Endometrial microvascular endothelial cells (primary cell): ENCODE results near the gene SYNE3. TPM values are rescaled to one million over a fixed set of nuclear protein-coding genes. Genes with fewer than 3 reads are reported as not detected.

Experiments used
- in situ Hi-C: cut with HindIII; loops from 2 replicates; pipeline ENCODE4 v1.10.0; 2017; ENCODE audit warnings: low sequenced_read_pairs, low pct_unique_long_range_greater_than_20kb; ENCODE audit errors: inconsistent ontology term
- total RNA-seq: library from RNA; depleted of rRNA; stranded (reverse); fragments of >200 nt; gene quantifications from one replicate; pipeline ENCODE4 v1.2.3, GENCODE V29; 2015; ENCODE audit errors: inconsistent ontology term

The SYNE3 gene
- total RNA-seq, 1 donor from 2014 or later: 10.2 TPM

DNA sequence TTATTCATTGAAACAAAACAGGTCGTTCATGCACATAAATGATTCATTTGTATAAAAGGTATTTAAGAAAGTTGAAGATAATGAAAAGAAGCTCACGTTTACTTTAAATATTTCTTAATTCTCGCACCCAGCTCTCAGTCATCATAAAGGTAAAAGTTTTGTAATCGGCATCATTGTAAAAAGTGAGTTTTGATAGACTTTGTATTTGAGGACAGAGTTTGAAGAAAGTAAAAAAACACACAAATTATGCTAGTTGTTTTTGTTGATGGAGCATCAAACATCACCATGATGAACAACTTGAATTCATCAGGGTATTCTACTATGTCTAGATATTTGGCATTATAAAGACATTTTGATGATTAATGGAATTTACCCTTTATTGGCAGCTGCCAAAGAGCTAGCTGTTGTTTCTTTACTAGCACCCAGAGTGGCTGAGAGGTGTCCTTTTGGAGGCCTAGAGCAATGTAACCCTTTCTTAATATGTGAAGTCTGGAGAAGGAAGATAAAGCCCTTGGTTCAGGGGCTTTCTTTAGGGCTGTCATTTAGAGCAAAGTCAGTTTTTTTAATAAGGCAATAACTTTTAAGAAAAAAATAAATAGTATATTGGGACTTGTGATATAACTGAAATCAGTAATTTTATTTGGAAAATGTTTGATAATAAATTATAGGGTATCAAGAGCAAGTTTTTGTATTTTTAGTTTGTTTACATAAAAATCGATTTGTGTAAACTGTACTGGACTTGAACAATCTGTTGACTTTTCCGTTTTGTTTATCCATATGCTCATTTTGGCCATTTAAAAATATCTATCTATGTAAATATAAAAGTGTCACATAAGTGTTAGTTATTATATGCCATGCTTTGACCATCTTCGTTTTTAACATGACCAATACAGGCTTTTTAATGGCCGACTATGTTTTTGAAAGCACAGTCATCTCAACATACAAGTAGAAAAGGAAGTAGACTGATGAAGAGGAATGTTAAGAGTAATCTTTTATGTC, 25.8 kb upstream of the SYNE3 start:
- in situ Hi-C loops: no loop called here

- in situ Hi-C loops: no loop called here
These were observed 24.9 kb upstream of the SYNE3 start for GRCh38 chr14:95541346-95541745.

DNA sequence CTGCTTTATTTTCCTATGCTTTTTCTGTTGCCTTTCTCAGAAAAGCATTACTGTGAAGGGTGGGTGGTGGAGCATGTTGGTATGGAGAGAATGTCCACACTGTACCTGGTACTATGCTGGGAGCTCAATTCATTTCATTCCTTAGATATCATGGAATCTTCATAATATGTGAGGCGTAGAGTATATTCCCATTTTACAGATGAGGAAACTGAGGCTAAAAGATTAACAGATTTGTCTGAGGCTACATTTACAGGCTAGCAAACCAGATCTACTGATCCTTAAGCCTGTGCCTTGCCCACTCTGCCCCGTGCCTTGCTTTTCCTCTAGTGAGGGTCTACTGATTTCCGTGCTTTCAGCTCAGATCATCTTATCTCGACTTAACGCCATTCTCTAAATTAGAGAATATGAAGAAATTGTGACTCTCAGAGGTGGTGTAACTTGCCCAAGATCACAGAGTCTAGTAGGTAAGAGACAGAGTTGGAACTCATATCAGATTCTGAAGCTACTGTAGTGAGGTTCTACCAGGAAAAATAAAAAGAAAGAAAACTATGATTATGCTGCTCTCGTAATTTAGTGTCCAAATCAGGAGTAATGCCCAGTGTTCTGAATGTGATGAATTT, 23.9 kb upstream of the SYNE3 start:
- in situ Hi-C loops: no loop called here

- in situ Hi-C loops: no loop called here
These were observed 22.5 kb upstream of the SYNE3 start for GRCh38 chr14:95538801-95539509.

DNA sequence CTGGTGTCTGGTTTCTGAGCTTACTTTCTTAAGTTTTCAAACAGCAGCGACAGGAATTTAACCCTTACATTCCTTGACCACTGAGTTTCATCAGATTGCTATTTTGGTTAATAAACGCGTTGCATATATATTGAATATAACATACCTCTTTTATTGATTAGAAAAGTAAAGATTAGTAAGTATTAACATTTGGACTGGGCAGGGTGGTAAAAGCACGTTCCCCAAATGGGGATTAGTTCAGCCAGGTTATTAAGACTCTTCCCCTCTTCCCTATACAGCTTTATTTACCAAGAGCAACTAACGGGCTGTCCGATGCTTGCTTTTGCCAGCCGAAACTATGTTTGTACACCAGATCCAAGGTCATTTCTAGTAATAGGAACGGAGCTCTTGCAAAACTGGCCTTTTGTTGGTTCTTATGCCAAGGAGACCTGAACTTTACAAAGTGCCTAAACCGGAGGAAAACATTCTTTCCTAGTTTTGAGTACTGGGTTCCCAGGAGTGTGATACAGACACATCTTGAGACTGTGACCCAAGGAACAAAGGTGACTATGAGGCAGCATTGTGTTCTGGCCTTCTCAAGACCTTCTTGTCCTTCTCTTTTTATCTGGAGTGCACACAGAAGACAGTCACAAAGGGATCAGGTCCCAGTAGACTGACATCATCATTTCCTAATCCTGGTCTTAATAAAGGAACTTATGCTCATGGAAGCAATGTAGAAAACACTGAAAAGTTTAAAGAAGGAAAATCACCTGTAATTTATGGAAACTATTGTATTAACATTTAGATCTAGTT, 21.0 kb upstream of the SYNE3 start:
- in situ Hi-C loops: no loop called here

DNA sequence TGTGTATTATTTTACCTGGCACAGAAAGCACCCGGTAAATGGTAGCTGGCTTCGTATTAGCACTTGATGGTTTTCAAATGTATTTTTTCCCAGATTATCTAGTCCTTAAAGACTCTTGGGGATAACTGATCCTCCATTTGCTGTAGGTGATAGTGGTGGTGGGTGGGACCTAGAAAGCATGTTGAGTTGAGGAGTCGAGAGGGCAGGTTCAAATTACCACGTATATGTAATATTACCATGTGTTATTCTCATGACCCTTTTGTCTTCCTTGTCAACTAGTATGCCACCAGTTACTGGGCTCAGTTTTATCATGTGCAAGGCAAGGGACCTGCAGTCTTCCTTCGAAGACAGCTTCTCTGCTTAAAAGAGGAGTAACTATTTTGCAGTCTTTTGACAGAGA, 20.2 kb upstream of the SYNE3 start:
- in situ Hi-C loops: no loop called here

- in situ Hi-C loops: no loop called here
These were observed 19.7 kb upstream of the SYNE3 start for GRCh38 chr14:95536036-95536593.

GRCh38 chr14:95535226-95536021, 19.0 kb upstream of the SYNE3 start:
- in situ Hi-C loops: no loop called here

DNA sequence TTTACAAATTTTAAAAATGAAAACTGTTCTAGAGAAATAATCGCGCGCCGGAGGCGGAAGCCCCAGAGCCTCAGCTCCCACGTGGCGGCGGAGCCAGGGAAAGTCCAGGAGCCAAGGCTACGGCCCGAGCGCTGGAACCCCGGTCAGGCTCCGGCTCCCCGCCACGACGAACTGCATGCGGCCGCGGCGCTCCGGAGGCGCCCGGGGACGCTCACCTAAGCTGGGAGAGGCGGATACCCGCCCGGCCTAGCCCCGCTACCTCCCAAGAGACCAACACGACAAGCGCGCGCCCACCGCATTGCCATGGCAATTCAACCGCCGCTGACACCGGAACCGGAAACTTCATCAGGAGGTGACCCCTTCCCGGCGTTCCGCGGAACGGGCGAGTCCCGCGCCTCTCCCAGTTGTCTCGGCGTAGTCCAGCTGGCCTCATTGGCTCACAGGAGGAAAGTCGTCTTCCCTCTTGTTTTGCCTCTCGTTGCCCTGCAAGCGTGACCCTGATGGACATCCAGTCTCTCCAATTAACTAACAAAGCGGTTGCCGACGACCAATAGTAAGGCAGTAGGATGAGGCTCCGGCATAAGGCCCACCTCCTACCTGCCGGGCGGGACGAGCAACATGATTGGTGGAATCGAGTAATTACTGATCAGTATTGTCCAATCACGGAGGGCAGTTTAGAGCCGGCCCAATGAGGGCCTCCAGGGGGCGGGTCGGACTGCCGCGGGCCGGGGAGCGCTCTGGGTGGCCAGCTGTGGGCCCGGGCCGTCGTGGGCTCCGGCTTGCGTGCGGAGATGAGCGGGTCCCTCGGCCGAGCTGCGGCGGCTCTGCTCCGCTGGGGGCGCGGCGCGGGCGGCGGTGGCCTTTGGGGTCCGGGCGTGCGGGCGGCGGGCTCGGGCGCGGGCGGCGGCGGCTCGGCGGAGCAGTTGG, 18.1 kb upstream of the SYNE3 start, which contains the start of gene GLRX5:
GLRX5 (plus strand) TSS at position 752 of the 927 bp plus-strand sequence; CDS start at position 792, 40 bp downstream.
- in situ Hi-C loops: no loop called here

DNA sequence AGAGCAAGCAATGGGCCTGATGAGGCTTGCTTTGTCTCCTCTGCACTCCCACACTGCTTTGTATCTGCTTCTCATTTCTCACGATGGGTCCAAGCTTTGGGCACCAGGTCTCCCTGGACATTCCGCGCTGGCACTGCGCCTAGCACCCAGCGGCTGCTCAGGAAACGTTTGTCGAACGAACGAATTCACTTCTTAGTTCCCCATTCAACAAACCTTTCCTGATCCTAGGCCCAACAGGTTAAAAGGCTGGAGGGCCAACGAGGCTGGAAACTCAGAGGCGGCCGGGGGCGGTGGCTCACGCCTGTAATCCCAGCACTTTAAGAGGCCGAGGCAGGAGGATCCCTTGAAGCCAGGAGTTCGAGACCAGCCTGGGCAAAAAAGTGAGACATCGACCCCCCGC, 17.4 kb upstream of the SYNE3 start:
- in situ Hi-C loops: no loop called here

DNA sequence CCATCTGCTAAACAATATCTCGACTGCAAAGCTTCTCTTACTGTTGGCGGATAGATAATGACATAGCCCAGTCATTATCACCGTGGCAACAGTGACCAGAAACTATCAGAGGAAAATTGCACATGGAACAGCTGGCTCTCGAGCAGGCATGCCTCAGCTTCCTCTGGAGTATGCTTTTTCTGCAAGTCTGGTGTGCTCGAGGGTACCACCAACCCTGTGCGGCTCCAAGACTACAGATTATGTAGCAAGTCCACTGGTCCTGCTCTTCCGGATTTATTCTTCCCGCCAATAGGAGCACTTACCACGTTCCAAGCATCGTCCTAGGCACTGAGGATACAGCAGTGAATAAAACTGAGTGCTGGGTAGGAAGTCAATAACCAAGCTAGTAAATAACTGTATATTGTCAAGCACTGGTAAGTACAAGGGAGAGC, 17.0 kb upstream of the SYNE3 start:
- in situ Hi-C loops: no loop called here

DNA sequence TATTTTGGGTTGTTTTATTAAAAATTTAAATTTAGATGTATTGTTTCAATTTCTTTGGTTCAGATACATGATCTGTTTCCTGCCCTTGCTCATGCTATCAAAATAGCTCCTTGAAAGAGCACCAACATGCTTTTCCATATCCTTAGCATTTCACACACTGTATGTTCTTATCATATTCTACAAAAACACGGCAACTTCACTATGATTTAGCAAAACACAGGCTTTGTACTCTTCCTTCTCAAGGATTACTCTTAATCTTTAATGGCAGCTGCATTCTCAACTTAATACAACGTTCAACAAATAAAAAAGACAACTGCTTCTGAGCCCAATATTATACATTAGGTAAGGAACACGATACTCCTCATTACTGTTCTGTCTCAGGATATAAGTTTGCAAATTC, 15.5 kb upstream of the SYNE3 start:
- in situ Hi-C loops: no loop called here

GRCh38 chr14:95531473-95531872, 15.0 kb upstream of the SYNE3 start:
- in situ Hi-C loops: no loop called here

DNA sequence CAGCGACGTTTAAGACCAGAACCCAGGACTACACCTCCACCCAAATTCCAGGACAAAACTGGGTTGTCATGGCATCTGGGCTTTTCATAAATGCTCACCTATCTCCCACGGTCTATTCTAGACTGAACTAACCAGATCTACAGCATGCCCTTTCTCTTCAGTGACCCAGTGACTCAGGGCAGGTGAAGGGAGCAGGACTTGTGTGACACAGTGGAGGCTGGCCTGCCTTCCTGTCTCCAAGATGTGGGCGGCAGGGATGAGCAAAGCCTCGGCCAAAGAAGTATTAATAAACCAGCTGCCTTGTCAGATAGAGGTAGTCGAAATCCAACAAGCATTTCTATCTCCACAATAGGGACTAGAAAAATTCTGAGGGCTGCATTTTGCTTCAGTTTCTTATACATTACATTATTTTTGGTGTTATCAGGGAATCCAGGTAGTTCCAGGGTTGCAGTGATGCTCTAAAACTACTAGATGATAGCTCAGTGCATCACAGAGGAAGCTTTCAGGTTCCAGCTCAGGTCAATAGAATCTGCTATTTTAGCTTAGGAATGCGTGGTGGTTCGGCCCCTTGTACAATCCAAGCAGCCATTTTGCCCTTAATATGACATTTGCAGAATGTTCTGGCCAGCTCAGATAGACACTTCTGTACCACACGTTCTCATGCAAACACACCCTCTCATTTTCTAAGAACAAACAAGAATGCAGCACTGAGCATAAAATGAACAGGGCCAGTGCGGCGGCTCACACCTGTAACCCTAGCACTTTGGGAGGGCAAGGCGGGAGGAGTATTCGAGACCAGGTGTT, 14.2 kb upstream of the SYNE3 start:
- in situ Hi-C loops: no loop called here

DNA sequence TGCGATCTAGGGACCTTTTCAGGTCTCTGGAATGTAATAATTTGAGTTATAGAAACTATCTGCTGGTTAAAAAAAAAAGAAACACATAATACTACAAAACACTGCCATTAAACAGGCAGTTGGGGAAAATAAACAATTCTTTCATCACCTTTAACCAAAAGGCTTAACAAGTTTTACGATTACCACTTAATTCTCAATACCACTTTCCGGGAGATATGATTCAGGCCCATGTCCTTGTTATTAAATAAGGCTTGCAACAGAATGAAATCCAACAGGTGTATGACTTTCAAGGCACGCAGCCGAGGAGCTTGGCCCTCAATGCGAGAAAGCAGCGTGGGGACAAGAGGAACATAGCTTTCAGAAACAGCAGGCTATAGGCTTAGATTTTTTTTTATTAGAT, 12.8 kb upstream of the SYNE3 start:
- in situ Hi-C loops: loop anchor here (10.0 kb wide), 1 partner anchor 64 kb away; no protein-coding TSS in a partner anchor
